ENCODE data around the gene PRND.
"Not testable (repeated sequence)": the region's sequence is repeated elsewhere in the genome, so short reads cannot be mapped to it uniquely, and the experiment has no call there.

Gene PRND, protein sequence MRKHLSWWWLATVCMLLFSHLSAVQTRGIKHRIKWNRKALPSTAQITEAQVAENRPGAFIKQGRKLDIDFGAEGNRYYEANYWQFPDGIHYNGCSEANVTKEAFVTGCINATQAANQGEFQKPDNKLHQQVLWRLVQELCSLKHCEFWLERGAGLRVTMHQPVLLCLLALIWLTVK

GRCh38 chr20:4721719-4722118, at the start of gene PRND:
PRND (plus strand) TSS chr20:4721909; CDS start chr20:4724552, 2,643 bp downstream.
- no peak for DNase-seq

DNA sequence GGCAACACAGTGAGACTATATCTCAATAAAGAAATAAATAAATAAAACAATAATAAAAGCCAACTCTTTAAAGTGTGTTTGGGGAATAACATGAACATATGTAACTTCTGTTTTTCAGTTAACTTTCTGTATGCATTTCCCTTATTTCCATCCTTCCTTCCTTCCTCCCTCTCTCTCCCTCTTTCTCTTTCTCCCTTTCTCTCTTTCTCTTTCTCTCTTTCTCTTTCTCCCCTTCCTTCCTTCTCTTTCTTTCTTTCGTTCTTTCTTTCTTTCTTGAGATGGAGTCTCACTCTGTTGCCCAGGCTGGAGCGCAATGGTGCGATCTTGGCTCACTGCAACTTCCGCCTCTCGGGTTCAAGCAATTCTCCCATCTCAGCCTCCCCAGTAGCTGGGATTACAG, 48.8 kb upstream of the PRND start:
- no peak for DNase-seq

GRCh38 chr20:4673371-4674001, 48.2 kb upstream of the PRND start:
- DNase-seq: no peak

- no peak for DNase-seq
These were observed 47.0 kb upstream of the PRND start for GRCh38 chr20:4674672-4675071.

DNA sequence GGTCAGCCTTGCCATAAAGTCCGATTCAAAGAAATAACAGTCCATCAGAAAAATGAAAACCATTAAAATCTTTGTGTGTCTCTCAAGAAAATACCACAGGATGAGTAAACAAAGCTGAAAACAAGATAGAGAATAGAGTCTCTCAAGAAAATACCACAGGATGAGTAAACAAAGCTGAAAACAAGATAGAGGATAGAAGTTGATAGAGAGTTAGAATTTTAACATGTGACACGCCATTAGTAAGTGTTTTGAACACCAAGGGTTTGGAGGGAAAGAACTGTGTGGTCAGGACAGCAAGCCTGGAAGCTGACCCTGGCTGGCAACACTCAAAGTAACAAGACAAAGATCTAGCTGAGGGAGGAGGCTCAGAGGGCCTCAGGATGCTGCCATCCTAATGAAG, 43.9 kb upstream of the PRND start:
- no peak for DNase-seq

DNA sequence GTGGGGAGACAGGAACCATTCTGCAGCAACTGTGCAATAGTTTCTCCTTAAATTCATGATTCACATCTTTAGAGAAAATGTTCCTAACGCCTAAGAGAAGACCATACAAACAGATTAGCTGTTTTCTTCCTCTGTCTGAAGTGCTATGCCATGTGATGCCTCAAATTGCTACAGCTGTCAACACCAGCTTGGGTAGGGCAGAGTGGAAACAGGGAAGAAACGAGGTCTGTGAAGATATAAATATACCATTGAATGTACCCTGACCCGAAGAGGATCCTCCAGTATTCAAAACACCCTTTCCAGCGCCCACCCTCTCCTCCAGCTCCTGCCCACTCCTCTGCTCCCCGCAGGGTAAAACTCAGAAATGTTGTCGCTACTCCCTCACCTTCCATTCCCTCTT, 40.3 kb upstream of the PRND start:
- DNase-seq: no peak

DNA sequence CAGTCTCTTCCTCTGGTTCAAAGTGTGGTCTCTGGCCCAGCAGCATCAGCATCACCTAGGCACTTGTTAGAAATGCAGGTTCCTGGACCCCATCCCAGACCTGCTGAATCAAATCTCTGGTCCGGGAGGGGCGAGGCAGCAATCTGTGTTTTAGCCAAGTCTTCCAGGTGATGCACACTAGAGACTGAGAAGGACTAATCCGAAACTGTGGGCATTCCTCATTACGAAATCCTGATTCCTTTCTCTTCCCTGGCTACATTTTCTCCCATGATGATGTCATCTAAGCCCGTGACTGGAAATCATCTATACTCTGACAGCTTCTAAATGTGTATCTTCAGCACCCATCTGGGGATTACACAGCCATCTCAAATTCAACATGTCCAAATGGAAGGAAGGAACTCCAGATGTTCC, 39.7 kb upstream of the PRND start:
- no peak for DNase-seq

GRCh38 chr20:4682682-4683081, 39.0 kb upstream of the PRND start:
- no peak for DNase-seq

- DNase-seq: no peak
These were observed 38.4 kb upstream of the PRND start for GRCh38 chr20:4683261-4683660.

- DNase-seq: no peak
These were observed 36.8 kb upstream of the PRND start for GRCh38 chr20:4684837-4685413.

- no peak for DNase-seq
These were observed 35.8 kb upstream of the PRND start for GRCh38 chr20:4685923-4686221.

GRCh38 chr20:4688305-4688704, 33.4 kb upstream of the PRND start:
- no peak for DNase-seq

DNA sequence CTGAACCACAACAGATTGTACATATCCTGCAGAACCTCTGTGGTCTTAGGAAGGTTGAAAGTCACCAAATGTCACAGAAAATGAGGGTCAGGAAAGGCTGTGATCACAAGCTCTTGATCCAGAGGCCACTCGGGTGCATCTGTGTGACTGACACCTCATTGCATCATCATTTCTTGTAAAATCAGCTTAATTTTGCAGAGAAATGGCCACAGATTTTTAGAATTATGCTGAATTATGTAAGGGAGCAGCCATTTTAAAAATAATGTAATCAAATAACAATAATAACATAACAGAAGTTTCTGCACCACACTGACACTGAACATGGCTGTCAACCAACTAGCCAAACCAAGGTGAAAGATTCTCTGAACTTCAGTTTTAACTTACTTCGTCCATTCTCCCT, 32.5 kb upstream of the PRND start:
- no peak for DNase-seq

- DNase-seq: no peak
These were observed 30.0 kb upstream of the PRND start for GRCh38 chr20:4691753-4692152.

DNA sequence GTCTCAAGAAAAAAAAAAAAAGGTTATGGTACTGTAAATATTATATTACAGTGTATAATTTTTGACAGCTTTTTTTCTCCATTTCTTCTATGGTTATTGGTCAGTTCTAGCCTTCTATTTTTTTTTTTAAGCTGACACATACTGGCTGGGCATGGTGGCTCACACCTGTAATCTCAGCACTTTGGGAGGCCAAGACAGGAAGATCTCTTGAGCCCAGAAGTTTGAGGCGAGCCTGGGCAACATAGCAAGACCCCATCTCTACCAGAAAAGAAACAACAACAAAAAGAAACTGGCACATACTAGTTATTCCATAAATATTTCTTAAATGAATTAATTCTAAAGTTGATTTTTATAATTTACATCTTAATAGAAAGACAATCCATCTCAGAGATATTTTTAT, 27.6 kb upstream of the PRND start:
- DNase-seq: no peak

- DNase-seq: no peak
These were observed 24.4 kb upstream of the PRND start for GRCh38 chr20:4697189-4697830.

DNA sequence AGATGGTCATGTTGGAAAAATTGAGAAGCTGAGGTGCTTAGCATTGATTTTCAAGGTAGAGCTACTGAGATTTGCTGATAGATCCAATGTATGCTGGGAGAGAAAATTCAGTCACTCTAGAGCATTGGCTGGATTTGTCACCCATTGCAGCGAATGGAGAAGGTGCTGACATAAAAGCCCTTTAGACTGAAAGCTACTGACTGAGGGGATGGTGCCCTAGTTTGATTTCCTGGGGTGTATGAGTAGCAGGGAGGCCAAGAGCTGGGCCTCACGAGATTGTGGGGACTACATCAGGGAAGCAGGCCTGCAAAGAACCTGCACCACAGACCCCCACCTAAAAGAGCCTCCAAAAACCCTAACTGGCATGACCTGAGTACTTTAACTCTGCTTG, 23.9 kb upstream of the PRND start:
- no peak for DNase-seq

DNA sequence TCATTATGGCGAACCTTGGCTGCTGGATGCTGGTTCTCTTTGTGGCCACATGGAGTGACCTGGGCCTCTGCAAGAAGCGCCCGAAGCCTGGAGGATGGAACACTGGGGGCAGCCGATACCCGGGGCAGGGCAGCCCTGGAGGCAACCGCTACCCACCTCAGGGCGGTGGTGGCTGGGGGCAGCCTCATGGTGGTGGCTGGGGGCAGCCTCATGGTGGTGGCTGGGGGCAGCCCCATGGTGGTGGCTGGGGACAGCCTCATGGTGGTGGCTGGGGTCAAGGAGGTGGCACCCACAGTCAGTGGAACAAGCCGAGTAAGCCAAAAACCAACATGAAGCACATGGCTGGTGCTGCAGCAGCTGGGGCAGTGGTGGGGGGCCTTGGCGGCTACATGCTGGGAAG, 22.5 kb upstream of the PRND start:
- DNase-seq: no peak

- no peak for DNase-seq
These were observed 21.8 kb upstream of the PRND start for GRCh38 chr20:4699957-4700356.

GRCh38 chr20:4702562-4703280, 19.0 kb upstream of the PRND start:
- DNase-seq: no peak

DNA sequence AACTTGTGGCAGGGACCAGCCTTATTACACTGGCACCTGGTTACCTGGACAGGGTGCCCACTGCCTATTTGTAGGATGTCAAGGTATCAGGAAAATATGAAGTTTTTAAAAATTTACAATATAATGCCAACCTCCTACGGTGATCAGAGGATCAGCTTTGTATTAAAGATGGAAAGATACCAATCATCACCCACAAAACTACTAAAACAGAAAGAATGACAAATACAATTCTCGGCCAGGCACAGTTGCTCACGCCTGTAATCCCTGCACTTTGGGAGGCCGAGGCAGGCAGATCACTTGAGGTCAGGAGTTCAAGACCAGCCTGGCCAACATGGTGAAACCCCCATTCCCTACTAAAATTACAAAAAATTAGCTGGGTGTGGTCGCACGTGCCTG, 18.4 kb upstream of the PRND start:
- DNase-seq: no peak

DNA sequence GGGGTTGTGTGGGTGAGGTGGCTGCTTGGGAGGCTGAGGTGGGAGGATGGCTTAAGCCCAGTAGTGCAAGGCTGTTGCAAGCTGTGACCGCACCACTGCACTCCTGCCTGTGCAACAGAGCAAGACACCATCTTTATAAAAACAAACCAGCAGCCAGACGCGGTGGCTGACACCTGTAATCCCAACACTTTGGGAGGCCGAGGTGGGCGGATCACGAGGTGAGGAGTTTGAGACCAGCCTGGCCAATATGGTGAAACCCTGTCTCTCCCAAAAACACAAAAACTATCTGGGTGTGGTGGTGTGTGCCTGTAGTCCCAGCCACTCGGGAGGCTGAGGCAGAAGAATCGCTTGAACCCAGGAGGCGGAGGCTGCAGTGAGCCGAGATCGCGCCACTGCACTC, 14.8 kb upstream of the PRND start:
- DNase-seq: not testable (repeated sequence)

GRCh38 chr20:4708036-4708435, 13.7 kb upstream of the PRND start:
- no peak for DNase-seq

- no peak for DNase-seq
These were observed 12.9 kb upstream of the PRND start for GRCh38 chr20:4708856-4709255.

Data from NCI-H2029 (cell line).